ENCODE data around the gene ADPRH.

ADPRH gene

GRCh38 chr3:119595639-119596334 lies 16.5 kb downstream of the ADPRH start:
- H3K4me2 ChIP-seq (ENCODE audit: low read length): no peak overlapping the region
- H3K27ac ChIP-seq (ENCODE audit: low read depth, low read length, poor library complexity, severe bottlenecking): no peak overlapping the region
- H3K9me3 ChIP-seq (ENCODE audit: low read length): no peaks in the 10 kb centered on the region
- H4K20me1 ChIP-seq (ENCODE audit: insufficient read depth, low read length): no peaks in the 10 kb centered on the region
- H3K27me3 ChIP-seq (ENCODE audit: insufficient read depth, low read length): 0 out of 2 replicates have a peak, but pooled peaks cover 2% of the 10 kb centered on the region
- no peaks in the 10 kb centered on the region for H3F3A ChIP-seq (ENCODE audit: insufficient read depth, low read length)
- H3K36me3 ChIP-seq (ENCODE audit: insufficient read depth, low read length): no peaks in the 10 kb centered on the region; the same call in 1 of the 2 replicates
- H3K9ac ChIP-seq (ENCODE audit: low read length): no peak overlapping the region
- H3K79me2 ChIP-seq (ENCODE audit: insufficient read depth, low read length): no peaks in the 10 kb centered on the region
- TF ChIP-seq, protein P1, sequence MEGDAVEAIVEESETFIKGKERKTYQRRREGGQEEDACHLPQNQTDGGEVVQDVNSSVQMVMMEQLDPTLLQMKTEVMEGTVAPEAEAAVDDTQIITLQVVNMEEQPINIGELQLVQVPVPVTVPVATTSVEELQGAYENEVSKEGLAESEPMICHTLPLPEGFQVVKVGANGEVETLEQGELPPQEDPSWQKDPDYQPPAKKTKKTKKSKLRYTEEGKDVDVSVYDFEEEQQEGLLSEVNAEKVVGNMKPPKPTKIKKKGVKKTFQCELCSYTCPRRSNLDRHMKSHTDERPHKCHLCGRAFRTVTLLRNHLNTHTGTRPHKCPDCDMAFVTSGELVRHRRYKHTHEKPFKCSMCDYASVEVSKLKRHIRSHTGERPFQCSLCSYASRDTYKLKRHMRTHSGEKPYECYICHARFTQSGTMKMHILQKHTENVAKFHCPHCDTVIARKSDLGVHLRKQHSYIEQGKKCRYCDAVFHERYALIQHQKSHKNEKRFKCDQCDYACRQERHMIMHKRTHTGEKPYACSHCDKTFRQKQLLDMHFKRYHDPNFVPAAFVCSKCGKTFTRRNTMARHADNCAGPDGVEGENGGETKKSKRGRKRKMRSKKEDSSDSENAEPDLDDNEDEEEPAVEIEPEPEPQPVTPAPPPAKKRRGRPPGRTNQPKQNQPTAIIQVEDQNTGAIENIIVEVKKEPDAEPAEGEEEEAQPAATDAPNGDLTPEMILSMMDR (IDR thresholded peaks at IDR 0.05; ENCODE audit: low read length): no peak
- no peak for TF ChIP-seq EZH2 (IDR thresholded peaks at IDR 0.05; ENCODE audit: borderline replicate concordance, low read length)
- no peaks in the 10 kb centered on the region for H3K4me1 ChIP-seq (ENCODE audit: insufficient read depth, low read length, severe bottlenecking)
- H3K4me3 ChIP-seq (ENCODE audit: low read depth, low read length, poor library complexity, severe bottlenecking): no peak overlapping the region
- no peaks in the 10 kb centered on the region for H3K9me2 ChIP-seq (ENCODE audit: low read depth, low read length)
- no peak overlapping the region for H2AFZ ChIP-seq (ENCODE audit: low read length)

DNA sequence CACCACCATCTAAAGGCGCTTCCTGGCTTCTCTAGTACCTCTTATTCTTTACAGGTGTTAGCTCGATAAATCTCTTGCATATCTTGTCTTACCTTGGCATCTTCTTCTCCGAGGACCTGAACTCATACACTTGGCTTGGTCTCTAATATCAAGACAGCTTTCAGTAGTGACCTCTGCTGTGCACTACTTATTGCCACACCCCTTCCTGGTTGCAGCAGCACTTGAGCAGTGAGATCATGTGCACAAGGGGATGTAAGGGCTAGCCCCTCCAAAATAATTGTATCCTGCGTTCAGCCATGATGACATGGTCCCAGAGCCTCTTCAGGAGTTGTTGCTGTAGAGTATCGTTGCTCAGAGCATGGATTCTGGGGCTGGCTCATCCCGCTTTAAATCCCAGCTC lies 17.1 kb downstream of the ADPRH start:
- Histone ChIP-seq H3K9me2 (ENCODE audit: low read depth, low read length) (no peaks in the 10 kb centered on the region), H3K27ac (ENCODE audit: low read depth, low read length, poor library complexity, severe bottlenecking) (no peak overlapping the region), H3K4me3 (ENCODE audit: low read depth, low read length, poor library complexity, severe bottlenecking) (no peak overlapping the region), H3K36me3 (ENCODE audit: insufficient read depth, low read length) (no peaks in the 10 kb centered on the region), H3F3A (ENCODE audit: insufficient read depth, low read length) (no peaks in the 10 kb centered on the region), H2AFZ (ENCODE audit: low read length) (no peak overlapping the region), H4K20me1 (ENCODE audit: insufficient read depth, low read length) (no peaks in the 10 kb centered on the region), H3K4me2 (ENCODE audit: low read length) (no peak overlapping the region), H3K27me3 (ENCODE audit: insufficient read depth, low read length) (no peaks in the 10 kb centered on the region), H3K4me1 (ENCODE audit: insufficient read depth, low read length, severe bottlenecking) (no peaks in the 10 kb centered on the region), H3K9me3 (ENCODE audit: low read length) (no peaks in the 10 kb centered on the region), H3K9ac (ENCODE audit: low read length) (no peak overlapping the region), H3K79me2 (ENCODE audit: insufficient read depth, low read length) (no peaks in the 10 kb centered on the region)
- TF ChIP-seq, protein P1 (IDR thresholded peaks at IDR 0.05; ENCODE audit: low read length): no peak
- TF ChIP-seq EZH2 (IDR thresholded peaks at IDR 0.05; ENCODE audit: borderline replicate concordance, low read length): no peak

DNA sequence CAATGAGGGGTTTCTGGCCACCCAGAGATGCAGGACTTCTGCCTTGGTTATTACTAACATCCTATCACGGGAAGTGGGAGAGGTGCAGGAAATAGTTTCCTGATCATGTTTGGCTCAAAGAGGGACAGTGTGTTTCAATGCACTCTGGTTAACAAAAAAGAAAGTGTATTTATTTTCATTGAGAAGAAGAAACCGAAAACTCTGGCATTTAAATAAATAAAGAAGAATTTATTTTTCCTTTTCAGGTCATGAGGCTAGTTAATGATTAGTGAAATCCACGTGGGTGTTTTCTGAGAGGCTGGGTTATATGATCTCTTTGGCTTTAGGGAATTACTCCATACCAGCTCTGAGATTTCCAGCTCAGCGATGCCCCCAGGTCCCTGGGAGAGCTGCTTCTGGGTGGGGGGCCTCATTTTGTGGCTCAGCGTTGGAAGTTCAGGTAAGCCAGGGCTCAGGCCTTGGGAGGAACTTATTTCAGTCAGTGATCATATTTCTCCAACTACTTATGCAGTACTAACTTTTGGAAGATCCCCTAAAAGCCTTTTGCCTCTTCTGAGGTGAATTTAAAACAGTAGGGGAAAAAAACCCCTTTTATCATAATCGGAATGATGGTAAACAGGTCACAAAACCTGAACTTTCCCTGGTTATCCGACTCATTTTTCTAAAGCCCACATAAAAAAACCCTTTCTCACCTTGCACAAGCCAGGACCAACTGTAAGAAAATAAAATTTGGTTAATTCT lies 18.4 kb downstream of the ADPRH start, which contains the start of gene PLA1A:
Gene PLA1A (plus strand): TSS at position 338 of the 741 bp plus-strand sequence. CDS start 29 bp downstream, at position 367.
- Histone ChIP-seq H4K20me1 (ENCODE audit: insufficient read depth, low read length) (no peaks in the 10 kb centered on the region), H3K9me2 (ENCODE audit: low read depth, low read length) (no peaks in the 10 kb centered on the region), H3K4me1 (ENCODE audit: insufficient read depth, low read length, severe bottlenecking) (no peaks in the 10 kb centered on the region), H3K9me3 (ENCODE audit: low read length) (no peaks in the 10 kb centered on the region), H3K36me3 (ENCODE audit: insufficient read depth, low read length) (no peaks in the 10 kb centered on the region), H3K27me3 (ENCODE audit: insufficient read depth, low read length) (no peaks in the 10 kb centered on the region), H3K27ac (ENCODE audit: low read depth, low read length, poor library complexity, severe bottlenecking) (no peak within 1 kb of the TSS), H3F3A (ENCODE audit: insufficient read depth, low read length) (no peaks in the 10 kb centered on the region), H3K9ac (ENCODE audit: low read length) (no peak within 1 kb of the TSS), H3K79me2 (ENCODE audit: insufficient read depth, low read length) (no peaks in the 10 kb centered on the region), H3K4me2 (ENCODE audit: low read length) (no peak within 1 kb of the TSS), H3K4me3 (ENCODE audit: low read depth, low read length, poor library complexity, severe bottlenecking) (no peak within 1 kb of the TSS), H2AFZ (ENCODE audit: low read length) (no peak within 1 kb of the TSS)
- TF ChIP-seq, protein P1 (IDR thresholded peaks at IDR 0.05; ENCODE audit: low read length): no peak
- TF ChIP-seq EZH2 (IDR thresholded peaks at IDR 0.05; ENCODE audit: borderline replicate concordance, low read length): no peak

All from OCI-LY1 (cell line).